GM12892 (cell line): ENCODE measurements around the gene SHROOM3.

Experiments
- POLR2A ChIP-seq: IDR thresholded peaks from 2 replicates; pipeline ENCODE4 v1.6.1; 2011; ENCODE audit warnings: low read depth, low read length, control low read depth
- POLR2AphosphoS5 ChIP-seq: IDR thresholded peaks from 2 replicates; pipeline ENCODE4 v1.6.1; 2011; ENCODE audit warnings: low read depth, low read length, control low read depth

DNA sequence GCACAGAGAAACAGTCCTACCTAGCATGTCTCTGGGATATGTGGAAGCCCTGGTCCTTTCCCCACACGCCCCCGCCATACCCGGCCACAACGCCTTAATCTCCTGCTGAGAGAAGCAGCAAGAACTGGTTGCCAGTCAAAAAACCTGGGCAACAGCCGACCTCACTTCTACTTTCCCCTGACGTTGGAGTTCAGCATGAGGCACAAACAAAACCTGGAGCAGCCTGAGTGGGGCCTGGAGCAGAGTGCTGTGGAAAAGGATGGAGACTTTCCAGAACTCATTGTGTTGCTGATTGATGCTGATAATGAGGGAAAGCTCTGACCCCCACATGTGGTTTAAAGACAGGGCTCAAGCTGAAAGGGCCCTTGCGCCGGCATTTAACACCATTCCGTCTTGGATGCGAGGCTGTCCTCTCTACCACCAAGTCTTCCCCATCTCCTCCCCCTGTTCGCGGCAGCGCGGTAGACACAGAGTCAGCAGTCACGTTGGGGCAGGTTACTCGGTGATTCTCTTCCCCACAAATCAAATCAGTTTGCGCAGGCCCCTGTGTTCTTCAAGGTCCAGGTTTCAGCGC lies 14.8 kb upstream of the SHROOM3 start:
- TF ChIP-seq POLR2A (no peak), POLR2AphosphoS5 (no peak)
